GM12801 (cell line): Measurements from ENCODE around the gene KCNC3.

Experiments used
- CTCF ChIP-seq: IDR thresholded peaks from one replicate; pipeline ENCODE4 v1.5.1; 2011; ENCODE audit warnings: control low read depth; ENCODE audit not compliant: insufficient read length; ENCODE audit errors: extremely low read depth

KCNC3 gene

GRCh38 chr19:50344661-50345318 lies 15.6 kb upstream of the KCNC3 start:
- no peak for TF ChIP-seq CTCF

GRCh38 chr19:50341091-50341564 lies 12.0 kb upstream of the KCNC3 start:
- TF ChIP-seq CTCF = no peak

GRCh38 chr19:50340331-50340730 lies 11.2 kb upstream of the KCNC3 start:
- no peak for TF ChIP-seq CTCF

GRCh38 chr19:50334741-50335421 lies 5.7 kb upstream of the KCNC3 start:
- TF ChIP-seq CTCF = no peak

- TF ChIP-seq CTCF = no peak
Observed at GRCh38 chr19:50333737-50334617, 4.8 kb upstream of the KCNC3 start.

GRCh38 chr19:50333235-50333736 lies 4.1 kb upstream of the KCNC3 start:
- TF ChIP-seq CTCF = no peak

GRCh38 chr19:50332244-50333038 lies 3.3 kb upstream of the KCNC3 start:
- no peak for TF ChIP-seq CTCF
